ENCODE results near the gene KCNQ1. TPM values are rescaled to one million over a fixed set of nuclear protein-coding genes. Genes with fewer than 3 reads are reported as not detected.

KCNQ1 gene
- total and polyA plus RNA-seq, 2 donors (not counting 3 experiments of a cell fraction or from before 2014, with no cell fraction given) = 0.07 to 0.09 TPM

DNA sequence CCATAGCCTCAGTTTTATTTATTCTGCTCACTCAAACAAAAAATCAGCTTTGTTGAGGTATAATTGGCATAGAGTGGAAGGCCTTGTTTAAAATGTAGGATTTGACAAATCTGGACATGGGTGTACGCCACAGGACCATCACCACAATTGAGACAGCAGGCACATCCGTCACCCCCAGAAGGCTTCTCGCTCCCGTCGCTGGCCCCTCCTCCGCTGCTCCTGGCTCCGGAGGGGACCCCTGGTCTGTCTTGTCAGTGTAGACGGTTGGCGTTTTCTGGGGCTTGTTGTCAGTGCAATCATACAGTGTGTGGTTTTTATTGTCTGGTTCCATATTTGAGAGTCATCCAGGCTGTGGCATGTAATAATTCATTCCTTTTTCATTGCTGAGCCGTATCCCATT, 97.6 kb downstream of the KCNQ1 start:
- no peak for FAIRE-seq
- dilution Hi-C loops (cut with MboI; ENCODE audit: extremely low pct_ligation_motif_present, low sequenced_read_pairs) = no loop called here

More for the DNA sequence above, 97.6 kb downstream of the KCNQ1 start:
- DNase-seq (ENCODE audit: low read depth, low spot score) = no peak
- no peaks in the 10 kb centered on the region for H3K36me3 ChIP-seq (ENCODE audit: control insufficient read depth in 2 of 2, extremely low read depth in 1 of 2, insufficient read depth in 2 of 2, low read length in 2 of 2)
- no peak for TF ChIP-seq EZH2 (IDR thresholded peaks at IDR 0.05; ENCODE audit: borderline replicate concordance, low read depth, low read length, severe bottlenecking)
- TF ChIP-seq POLR2A (IDR thresholded peaks at IDR 0.05; ENCODE audit: low read depth, low read length) = no peak
- TF ChIP-seq GATA2 (IDR thresholded peaks at IDR 0.05; ENCODE audit: insufficient read depth, insufficient read length, low read depth, low read length) = no peak
- TF ChIP-seq POLR2AphosphoS5 (IDR thresholded peaks at IDR 0.05; ENCODE audit: insufficient read depth, low read depth, low read length) = no peak
- TF ChIP-seq, protein P1, sequence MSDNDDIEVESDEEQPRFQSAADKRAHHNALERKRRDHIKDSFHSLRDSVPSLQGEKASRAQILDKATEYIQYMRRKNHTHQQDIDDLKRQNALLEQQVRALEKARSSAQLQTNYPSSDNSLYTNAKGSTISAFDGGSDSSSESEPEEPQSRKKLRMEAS (IDR thresholded peaks at IDR 0.05; ENCODE audit: insufficient read depth, insufficient read length) = no peak
- TF ChIP-seq, protein P2, sequence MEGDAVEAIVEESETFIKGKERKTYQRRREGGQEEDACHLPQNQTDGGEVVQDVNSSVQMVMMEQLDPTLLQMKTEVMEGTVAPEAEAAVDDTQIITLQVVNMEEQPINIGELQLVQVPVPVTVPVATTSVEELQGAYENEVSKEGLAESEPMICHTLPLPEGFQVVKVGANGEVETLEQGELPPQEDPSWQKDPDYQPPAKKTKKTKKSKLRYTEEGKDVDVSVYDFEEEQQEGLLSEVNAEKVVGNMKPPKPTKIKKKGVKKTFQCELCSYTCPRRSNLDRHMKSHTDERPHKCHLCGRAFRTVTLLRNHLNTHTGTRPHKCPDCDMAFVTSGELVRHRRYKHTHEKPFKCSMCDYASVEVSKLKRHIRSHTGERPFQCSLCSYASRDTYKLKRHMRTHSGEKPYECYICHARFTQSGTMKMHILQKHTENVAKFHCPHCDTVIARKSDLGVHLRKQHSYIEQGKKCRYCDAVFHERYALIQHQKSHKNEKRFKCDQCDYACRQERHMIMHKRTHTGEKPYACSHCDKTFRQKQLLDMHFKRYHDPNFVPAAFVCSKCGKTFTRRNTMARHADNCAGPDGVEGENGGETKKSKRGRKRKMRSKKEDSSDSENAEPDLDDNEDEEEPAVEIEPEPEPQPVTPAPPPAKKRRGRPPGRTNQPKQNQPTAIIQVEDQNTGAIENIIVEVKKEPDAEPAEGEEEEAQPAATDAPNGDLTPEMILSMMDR (IDR thresholded peaks at IDR 0.05; ENCODE audit: extremely low read depth in 1 of 2, insufficient read depth in 1 of 2, low read depth in 1 of 2, low read length in 2 of 2) = no peak
- no peak for TF ChIP-seq FOS (IDR thresholded peaks at IDR 0.05; ENCODE audit: borderline replicate concordance, insufficient read depth, low read length)
- TF ChIP-seq MYC (IDR thresholded peaks at IDR 0.05; ENCODE audit: low read depth, low read length) = no peak
- TF ChIP-seq JUN (IDR thresholded peaks at IDR 0.05; ENCODE audit: borderline replicate concordance, insufficient read depth, insufficient read length, low read depth) = no peak
- CTCF ChIA-PET = interaction anchor here (1.8 kb wide), 1 partner anchor 121 kb away, joined by 6 read pairs; no protein-coding TSS in a partner anchor
- no peaks in the 10 kb centered on the region for H3K27me3 ChIP-seq (ENCODE audit: control insufficient read depth in 2 of 2, insufficient read depth in 2 of 2, low read length in 2 of 2)
- H3K4me3 ChIP-seq (replicated peaks in 1 of 3; ENCODE audit: insufficient read depth in 1 of 3, low read depth in 1 of 3, low read length in 3 of 3) = no peak overlapping the region
- POLR2A ChIA-PET = no interaction called here
- H3K4me2 ChIP-seq (ENCODE audit: insufficient read depth, low read length) = no peak overlapping the region
- H3K4me1 ChIP-seq (ENCODE audit: control insufficient read depth, extremely low read depth, insufficient read depth, low read length) = no peaks in the 10 kb centered on the region
- H3K9ac ChIP-seq (replicated peaks; ENCODE audit: extremely low read depth, insufficient read depth, low read length) = no peak overlapping the region
- H4K20me1 ChIP-seq (replicated peaks; ENCODE audit: control insufficient read depth, extremely low read depth, insufficient read depth, low read length) = no peaks in the 10 kb centered on the region
- H3K79me2 ChIP-seq (ENCODE audit: control insufficient read depth, insufficient read depth, low read length) = no peaks in the 10 kb centered on the region
- intact Hi-C loops (cut with micrococcal nuclease) = no loop called here
- no peaks in the 10 kb centered on the region for H3K9me3 ChIP-seq (replicated peaks; ENCODE audit: control insufficient read depth, insufficient read depth, low read length)
- H3K27ac ChIP-seq (ENCODE audit: insufficient read depth, low read depth, low read length) = no peak overlapping the region
- no TSS peak for BruUV-seq (replicated peaks)
- no peaks in the 10 kb centered on the region for H3K9me1 ChIP-seq (replicated peaks; ENCODE audit: control insufficient read depth, extremely low read depth, insufficient read depth, low read length)
- H2AFZ ChIP-seq (ENCODE audit: low read depth, low read length) = no peak overlapping the region
